Activated CD8-positive, alpha-beta T cell treated with anti-CD3 and anti-CD28 coated beads, Interleukin-2, amount 10 ng/mL, durations not matched to agents 7 days and 5 days (primary cell): ENCODE measurements around the gene NAA20. TPM values are rescaled to one million over a fixed set of nuclear protein-coding genes. Genes with fewer than 3 reads are reported as not detected.

ENCODE experiments used
- ATAC-seq: fragments of 150-1000 bp; cut with Tn5 transposase; one replicate; pipeline ENCODE4 v1.10.0; 2021; ENCODE audit warnings: moderate library complexity
- CTCF ChIA-PET: fragments of 350-600 bp; sonication (Branson Sonifier 250); formaldehyde crosslinking; loops from one replicate; lab custom pipeline; 2021; ENCODE audit warnings: antibody characterized with exemption; lab: Charles Lee
- POLR2A ChIA-PET: fragments of 350-600 bp; sonication (Branson Sonifier 250); formaldehyde crosslinking; loops from one replicate; lab custom pipeline; 2021; ENCODE audit warnings: antibody characterized with exemption; lab: Charles Lee
- DNase-seq: peaks from one replicate; pipeline ENCODE4 v3.0.0-alpha.2; 2020
- H3K27ac Mint-ChIP-seq: one replicate; pipeline ENCODE4 v1.8.0; 2021; ENCODE audit warnings: mild to moderate bottlenecking, mixed read lengths
- H3K27me3 Mint-ChIP-seq: one replicate; pipeline ENCODE4 v1.8.0; 2021; ENCODE audit warnings: low read depth, mixed read lengths
- H3K36me3 Mint-ChIP-seq: one replicate; pipeline ENCODE4 v1.8.0; 2021; ENCODE audit warnings: low read depth, mixed read lengths
- H3K4me1 Mint-ChIP-seq: one replicate; pipeline ENCODE4 v1.8.0; 2021; ENCODE audit warnings: low read depth, mixed read lengths
- H3K4me3 Mint-ChIP-seq: one replicate; pipeline ENCODE4 v1.8.0; 2021; ENCODE audit warnings: mild to moderate bottlenecking, mixed read lengths
- H3K9me3 Mint-ChIP-seq: one replicate; pipeline ENCODE4 v1.8.0; 2022; ENCODE audit warnings: mixed read lengths; ENCODE audit not compliant: insufficient read depth
- total RNA-seq, 2 experiments: library from RNA; stranded (reverse); gene quantifications; one replicate each; pipeline ENCODE4 v1.2.3, GENCODE V29; 2021

The NAA20 gene
- 10 to 100 TPM; 55.8 to 59.1 TPM for total RNA-seq

GRCh38 chr20:20017001-20017843 lies at the start of gene NAA20:
Gene NAA20 (plus strand): TSS chr20:20017362. CDS start chr20:20017397, 35 bp downstream.
- CTCF ChIA-PET, result interaction anchor here (1.0 to 1.8 kb wide), 5 partner anchors 10 to 41 kb away, joined by 3 to 13 read pairs (median 4); partner anchors contain the start of genes CFAP61 and CRNKL1
- Mint-ChIP-seq H3K27me3 (no peaks in the 10 kb centered on the region), H3K27ac (peak within 1 kb of the TSS; percentile 89), H3K36me3 (peaks cover 28% of the 10 kb centered on the region), H3K9me3 (no peaks in the 10 kb centered on the region), H3K4me1 (peaks cover 53% of the 10 kb centered on the region), H3K4me3 (peak within 1 kb of the TSS; percentile 93)
- DNase-seq (peak; percentile 94), ATAC-seq (peak; percentile 97)
- POLR2A ChIA-PET, result interaction anchor here (0.6 to 2.6 kb wide), 4 partner anchors 9 to 34 kb away, joined by 3 to 19 read pairs (median 4); partner anchors contain the start of genes CFAP61 and CRNKL1

GRCh38 chr20:19967445-19967844 lies 49.7 kb upstream of the NAA20 start:
- H3K27me3 Mint-ChIP-seq, result peaks cover 2% of the 10 kb centered on the region
- POLR2A ChIA-PET, result no interaction called here

GRCh38 chr20:19968028-19968427 lies 49.1 kb upstream of the NAA20 start:
- Mint-ChIP-seq H3K36me3 (no peaks in the 10 kb centered on the region), H3K9me3 (no peaks in the 10 kb centered on the region), H3K4me1 (peaks cover 6% of the 10 kb centered on the region), H3K27ac (no peak overlapping the region), H3K4me3 (no peak overlapping the region), H3K27me3 (peaks cover 2% of the 10 kb centered on the region)
- CTCF ChIA-PET, result no interaction called here
- ATAC-seq, result no peak
- POLR2A ChIA-PET, result no interaction called here
- no peak for DNase-seq

More at GRCh38 chr20:19967445-19967844, 49.7 kb upstream of the NAA20 start:
- DNase-seq (no peak), ATAC-seq (no peak)
- H3K4me3 Mint-ChIP-seq, result no peak overlapping the region
- H3K27ac Mint-ChIP-seq, result no peak overlapping the region
- H3K4me1 Mint-ChIP-seq, result peaks cover 6% of the 10 kb centered on the region
- H3K36me3 Mint-ChIP-seq, result no peaks in the 10 kb centered on the region
- CTCF ChIA-PET, result no interaction called here
- H3K9me3 Mint-ChIP-seq, result no peaks in the 10 kb centered on the region

- no peak for DNase-seq
- Mint-ChIP-seq H3K4me3 (no peak overlapping the region), H3K4me1 (peaks cover 6% of the 10 kb centered on the region), H3K27ac (no peak overlapping the region), H3K9me3 (no peaks in the 10 kb centered on the region), H3K36me3 (no peaks in the 10 kb centered on the region), H3K27me3 (peaks cover 2% of the 10 kb centered on the region)
- CTCF ChIA-PET, result no interaction called here
- POLR2A ChIA-PET, result no interaction called here
- no peak for ATAC-seq
Observed at GRCh38 chr20:19968466-19969073, 48.6 kb upstream of the NAA20 start.

- ATAC-seq, result no peak
- no peak for DNase-seq
- H3K36me3 Mint-ChIP-seq, result no peaks in the 10 kb centered on the region
- H3K27ac Mint-ChIP-seq, result no peak overlapping the region
- peaks cover 2% of the 10 kb centered on the region for H3K27me3 Mint-ChIP-seq
- peaks cover 6% of the 10 kb centered on the region for H3K4me1 Mint-ChIP-seq
- POLR2A ChIA-PET, result no interaction called here
- CTCF ChIA-PET, result interaction anchor here (1.0 kb wide), 1 partner anchor 25 kb away, joined by 3 read pairs; no protein-coding TSS in a partner anchor
- no peaks in the 10 kb centered on the region for H3K9me3 Mint-ChIP-seq
- no peak overlapping the region for H3K4me3 Mint-ChIP-seq
Observed at GRCh38 chr20:19969106-19969505, 48.1 kb upstream of the NAA20 start.

- ATAC-seq (no peak), DNase-seq (no peak)
- ChIA-PET POLR2A (no interaction called here), CTCF (interaction anchor here (1.0 kb wide), 1 partner anchor 24 kb away, joined by 3 read pairs; no protein-coding TSS in a partner anchor)
- Mint-ChIP-seq H3K4me3 (no peak overlapping the region), H3K36me3 (no peaks in the 10 kb centered on the region), H3K9me3 (no peaks in the 10 kb centered on the region), H3K27ac (no peak overlapping the region), H3K27me3 (peaks cover 2% of the 10 kb centered on the region), H3K4me1 (peaks cover 6% of the 10 kb centered on the region)
Observed at GRCh38 chr20:19969507-19970255, 47.5 kb upstream of the NAA20 start.

GRCh38 chr20:19970256-19970765 lies 46.9 kb upstream of the NAA20 start:
- ChIA-PET POLR2A (no interaction called here), CTCF (no interaction called here)
- H3K27ac Mint-ChIP-seq, result no peak overlapping the region
- ATAC-seq (no peak), DNase-seq (no peak)
- H3K4me1 Mint-ChIP-seq, result peaks cover 6% of the 10 kb centered on the region
- no peaks in the 10 kb centered on the region for H3K36me3 Mint-ChIP-seq
- H3K4me3 Mint-ChIP-seq, result no peak overlapping the region
- H3K9me3 Mint-ChIP-seq, result no peaks in the 10 kb centered on the region
- peaks cover 2% of the 10 kb centered on the region for H3K27me3 Mint-ChIP-seq

- Mint-ChIP-seq H3K36me3 (no peaks in the 10 kb centered on the region), H3K4me3 (no peak overlapping the region), H3K9me3 (no peaks in the 10 kb centered on the region), H3K27me3 (peaks cover 2% of the 10 kb centered on the region), H3K4me1 (peaks cover 6% of the 10 kb centered on the region), H3K27ac (no peak overlapping the region)
- ATAC-seq (no peak), DNase-seq (no peak)
- ChIA-PET POLR2A (no interaction called here), CTCF (no interaction called here)
Observed at GRCh38 chr20:19971116-19971515, 46.0 kb upstream of the NAA20 start.

GRCh38 chr20:19973961-19974629 lies 43.1 kb upstream of the NAA20 start:
- ChIA-PET CTCF (no interaction called here), POLR2A (no interaction called here)
- Mint-ChIP-seq H3K36me3 (no peaks in the 10 kb centered on the region), H3K27ac (no peak overlapping the region), H3K27me3 (no peaks in the 10 kb centered on the region), H3K4me3 (no peak overlapping the region), H3K4me1 (peaks cover 2% of the 10 kb centered on the region), H3K9me3 (no peaks in the 10 kb centered on the region)
- no peak for DNase-seq
- ATAC-seq, result no peak

GRCh38 chr20:19974630-19975435 lies 42.3 kb upstream of the NAA20 start:
- peaks cover 2% of the 10 kb centered on the region for H3K4me1 Mint-ChIP-seq
- H3K4me3 Mint-ChIP-seq, result no peak overlapping the region
- ATAC-seq (no peak), DNase-seq (no peak)
- no peaks in the 10 kb centered on the region for H3K9me3 Mint-ChIP-seq
- H3K27ac Mint-ChIP-seq, result no peak overlapping the region
- no peaks in the 10 kb centered on the region for H3K36me3 Mint-ChIP-seq
- CTCF ChIA-PET, result no interaction called here
- POLR2A ChIA-PET, result no interaction called here
- H3K27me3 Mint-ChIP-seq, result no peaks in the 10 kb centered on the region
